Cortex of kidney (tissue), 1 donor: ENCODE results near the gene MAPK11.
"Not testable (repeated sequence)": the region's sequence is repeated elsewhere in the genome, so short reads cannot be mapped to it uniquely, and the experiment has no call there.

Source experiments
- DNase-seq: peaks from one replicate; lab custom pipeline; 2025; lab: John Stamatoyannopoulos, UW

Gene MAPK11

DNA sequence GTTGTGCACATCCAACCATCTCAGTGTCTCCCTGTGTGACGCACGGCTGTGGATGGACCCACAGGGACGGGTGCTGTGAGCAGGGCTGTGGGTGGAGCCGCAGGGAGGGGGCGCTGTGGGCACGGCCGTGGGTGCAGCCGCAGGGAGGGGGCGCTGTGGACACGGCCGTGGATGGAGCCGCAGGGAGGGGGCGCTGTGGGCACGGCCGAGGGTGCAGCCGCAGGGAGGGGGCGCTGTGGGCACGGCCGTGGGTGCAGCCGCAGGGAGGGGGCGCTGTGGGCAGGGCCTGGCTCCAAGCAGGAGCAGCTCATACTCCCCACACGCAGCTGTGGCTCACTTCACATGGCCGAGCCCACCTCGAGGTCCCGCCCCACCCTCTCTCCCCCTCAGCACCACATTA is 6.0 kb upstream of the MAPK11 start:
- no peak for DNase-seq

DNA sequence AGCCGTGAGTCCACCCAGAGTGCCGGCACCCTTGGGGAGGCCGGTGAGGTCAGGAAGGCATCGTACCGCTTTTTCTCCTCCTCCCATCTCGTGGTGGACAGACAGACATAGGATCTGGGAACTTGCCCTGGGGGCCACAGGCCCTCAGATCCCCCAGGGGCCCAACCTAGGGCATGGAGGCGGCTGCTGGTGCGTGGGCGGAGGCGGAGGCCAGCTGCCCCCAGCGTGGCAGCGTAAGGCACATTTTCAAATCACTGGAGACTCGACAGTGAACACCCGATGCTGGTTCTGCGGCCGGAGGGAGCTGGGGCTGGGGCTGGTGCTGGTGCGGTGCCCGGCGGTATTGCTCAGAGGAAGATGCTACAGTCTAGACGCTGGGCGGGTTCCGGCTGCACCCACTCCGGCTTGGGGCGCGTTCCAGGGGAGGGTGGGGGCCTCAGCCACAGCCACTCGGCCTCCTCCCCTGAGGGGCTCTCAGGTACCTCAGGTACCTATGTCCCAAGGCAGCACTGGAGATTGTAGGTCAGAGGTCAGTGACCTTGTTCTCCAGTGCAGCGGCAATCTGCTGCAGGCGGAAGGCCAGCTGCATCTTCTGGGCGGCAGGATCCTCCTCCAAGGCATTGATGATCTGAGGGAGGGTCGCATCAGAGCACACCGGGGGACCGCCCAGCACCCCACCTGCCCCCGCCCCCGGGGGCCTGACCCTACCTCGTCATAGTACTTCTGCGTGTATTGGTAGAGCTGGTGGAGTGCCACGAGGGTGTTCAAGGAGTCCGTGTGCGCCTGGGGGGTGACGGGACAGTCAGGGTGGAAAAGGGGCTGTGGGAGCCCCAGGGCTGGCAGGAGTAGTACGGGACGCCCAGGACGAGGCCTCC is 5.2 kb upstream of the MAPK11 start:
- no peak for DNase-seq

GRCh38 chr22:50274771-50275170 is 4.6 kb upstream of the MAPK11 start:
- no peak for DNase-seq

GRCh38 chr22:50274311-50274710 is 4.1 kb upstream of the MAPK11 start:
- DNase-seq = no peak

- not testable (repeated sequence) for DNase-seq
Measured at GRCh38 chr22:50273781-50274180, 3.6 kb upstream of the MAPK11 start.

DNA sequence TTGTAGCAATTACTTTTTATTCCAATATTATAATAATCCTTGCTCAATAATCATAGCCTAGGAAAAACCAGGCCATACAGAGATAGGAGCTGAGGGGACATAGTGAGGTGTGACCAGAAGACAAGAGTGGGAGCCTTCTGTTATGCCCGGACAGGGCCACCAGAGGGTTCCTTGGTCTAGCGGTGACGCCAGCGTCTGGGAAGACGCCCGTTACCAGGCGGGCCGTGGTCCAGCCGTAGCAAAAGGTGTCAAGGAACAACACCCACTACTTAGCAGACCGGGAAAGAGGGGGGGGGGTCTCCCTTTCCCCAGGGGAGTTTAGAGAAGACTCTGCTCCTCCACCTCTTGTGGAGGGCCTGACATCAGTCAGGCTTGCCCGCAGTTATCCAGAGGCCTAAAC is 3.2 kb upstream of the MAPK11 start:
- not testable (repeated sequence) for DNase-seq

DNA sequence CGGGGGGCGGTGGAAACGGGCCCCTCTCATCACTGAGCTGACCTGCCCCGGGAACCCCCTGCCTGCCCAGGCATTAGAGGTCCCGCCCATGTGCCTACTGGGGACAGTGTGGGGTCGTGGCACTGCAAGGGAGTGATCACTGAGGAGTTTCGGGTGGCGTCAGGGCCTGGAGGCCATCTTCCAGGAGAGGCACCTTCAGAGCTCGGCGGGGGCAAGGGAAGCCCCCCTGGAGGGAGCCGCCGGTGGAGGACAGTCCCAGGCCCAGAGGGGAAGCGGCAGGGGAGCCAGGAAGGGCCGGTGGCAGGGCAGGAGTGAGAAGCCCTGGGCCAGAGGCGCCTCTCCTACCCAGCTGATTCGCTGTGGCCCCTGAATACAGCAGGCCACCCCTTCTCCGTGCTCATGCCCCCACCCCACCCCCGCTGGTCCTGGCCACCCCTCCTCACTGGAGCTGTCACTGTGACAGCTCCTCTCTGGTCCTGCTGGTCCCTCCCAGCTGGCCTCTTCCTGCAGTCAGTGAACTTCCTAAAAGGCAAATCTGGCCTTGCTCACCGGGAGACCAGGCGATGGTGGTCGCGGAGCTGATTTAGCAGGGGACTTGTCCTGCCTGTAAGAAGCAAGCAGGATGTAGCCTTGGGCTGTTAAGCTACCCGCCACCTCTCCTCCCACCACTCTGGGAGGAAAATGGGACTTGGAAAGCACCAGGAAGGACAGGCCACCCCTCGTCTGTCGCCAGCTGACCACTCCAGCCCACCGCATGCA is 2.0 kb upstream of the MAPK11 start:
- no peak for DNase-seq

GRCh38 chr22:50271519-50271970 is 1.4 kb upstream of the MAPK11 start:
- DNase-seq = no peak

GRCh38 chr22:50270666-50271394 is 650 bp upstream of the MAPK11 start:
- no peak for DNase-seq

GRCh38 chr22:50269573-50269969 is 609 bp downstream of the MAPK11 start:
- DNase-seq = no peak

GRCh38 chr22:50268655-50269113 is 1.5 kb downstream of the MAPK11 start:
- DNase-seq = no peak

DNA sequence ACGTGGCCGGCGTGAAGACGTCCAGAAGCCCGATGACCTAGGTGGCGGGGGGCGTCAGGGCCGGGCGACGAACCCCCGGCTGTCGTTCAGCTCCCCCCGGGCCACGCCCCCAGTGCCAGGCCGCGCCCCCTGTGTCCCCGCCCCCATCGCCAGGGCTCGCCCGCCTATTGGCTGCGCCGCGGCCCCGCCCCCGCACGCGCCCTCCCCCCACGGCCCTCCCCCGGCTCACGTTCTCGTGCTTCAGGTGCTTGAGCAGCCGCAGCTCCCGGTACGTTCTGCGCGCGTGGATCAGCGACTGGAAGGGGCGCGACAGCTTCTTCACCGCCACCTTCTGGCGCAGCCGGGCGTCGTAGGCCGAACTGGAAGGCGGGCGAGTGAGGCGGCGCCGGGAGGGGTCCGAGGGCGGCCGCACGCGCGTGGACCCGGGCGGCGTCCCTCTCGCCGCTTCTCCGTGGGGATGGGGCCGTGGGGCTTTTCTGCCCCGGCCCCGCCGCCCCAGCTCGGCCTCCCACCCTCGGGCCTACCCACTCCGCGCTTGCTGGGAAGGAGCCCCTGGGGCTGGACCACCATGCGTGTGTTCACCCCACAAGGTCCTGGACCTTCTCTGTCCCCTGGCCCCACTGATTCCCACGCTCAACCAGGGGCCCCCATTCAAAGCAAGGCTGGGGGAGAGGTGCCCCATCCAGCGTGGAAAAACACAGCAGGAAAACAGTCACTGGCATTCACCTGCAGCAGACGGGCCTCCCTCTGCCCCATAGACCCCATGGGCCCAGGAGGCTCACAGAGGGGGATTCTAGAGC is 2.4 kb downstream of the MAPK11 start:
- DNase-seq = no peak

- no peak for DNase-seq
Measured at GRCh38 chr22:50266994-50267393, 3.2 kb downstream of the MAPK11 start.

- no peak for DNase-seq
Measured at GRCh38 chr22:50264946-50265669, 5.1 kb downstream of the MAPK11 start.

DNA sequence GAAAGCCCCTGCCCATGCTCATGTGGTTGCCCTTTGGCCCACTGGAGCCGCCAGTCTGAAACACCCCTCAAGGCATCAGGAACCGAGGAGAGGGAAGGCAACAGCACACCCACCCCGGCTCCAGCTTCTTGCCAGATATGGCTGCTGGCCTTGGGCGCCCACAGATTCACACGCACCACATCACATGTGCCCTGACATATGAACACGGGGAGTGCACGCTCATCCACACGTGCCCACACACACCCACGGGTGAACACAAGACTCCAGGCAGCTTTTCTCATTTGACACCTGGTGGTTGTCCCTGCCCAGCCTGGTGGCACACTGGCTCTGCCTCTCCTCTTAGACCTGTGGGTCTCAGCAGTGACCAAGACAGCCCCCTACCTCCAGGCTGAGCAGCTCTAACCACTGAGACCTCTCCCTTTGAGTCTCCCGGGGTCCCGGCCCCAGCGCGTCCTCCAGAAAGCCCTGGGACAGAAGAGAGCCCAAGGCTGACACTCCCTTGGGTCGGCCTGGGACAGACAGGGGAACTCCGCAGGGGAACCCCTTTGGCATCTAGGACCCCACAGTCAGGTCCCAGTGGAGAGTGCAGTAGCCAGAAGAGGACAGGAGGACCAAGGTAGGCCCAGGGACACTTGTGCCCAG is 6.0 kb downstream of the MAPK11 start:
- DNase-seq = no peak

- no peak for DNase-seq
Measured at GRCh38 chr22:50262973-50263617, 7.1 kb downstream of the MAPK11 start.

GRCh38 chr22:50262460-50262911 is 7.7 kb downstream of the MAPK11 start:
- no peak for DNase-seq

GRCh38 chr22:50261615-50262459 is 8.3 kb downstream of the MAPK11 start, which contains the start of gene MAPK12:
Gene MAPK12, minus strand, starts transcription at chr22:50261683. Its CDS starts 174 bp downstream, at chr22:50261509.
- no peak for DNase-seq
